OCI-M1 (cell line): ENCODE measurements around the gene IRGC.

Source experiments
- DNase-seq: peaks from one replicate; lab custom pipeline; 2025; lab: John Stamatoyannopoulos, UW

Gene IRGC

DNA sequence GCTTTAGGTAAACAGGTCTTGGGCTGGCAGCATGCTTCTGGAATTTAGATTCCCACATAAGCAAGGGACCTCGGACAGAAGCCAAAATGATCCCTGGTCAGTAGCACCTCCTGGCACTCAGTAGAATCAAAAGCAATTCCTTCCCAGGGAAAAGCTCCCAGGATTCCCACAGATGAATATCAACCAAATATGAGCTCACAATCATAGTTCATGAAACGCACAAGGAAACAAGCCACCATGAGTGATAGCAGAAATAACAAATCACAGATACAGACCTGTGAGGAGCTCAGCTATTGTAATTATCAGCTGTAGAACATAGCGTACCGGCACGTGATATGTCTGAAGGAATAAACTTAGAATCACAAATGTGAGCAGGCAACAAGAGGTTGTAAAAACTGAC, 24.1 kb upstream of the IRGC start:
- DNase-seq: no peak

DNA sequence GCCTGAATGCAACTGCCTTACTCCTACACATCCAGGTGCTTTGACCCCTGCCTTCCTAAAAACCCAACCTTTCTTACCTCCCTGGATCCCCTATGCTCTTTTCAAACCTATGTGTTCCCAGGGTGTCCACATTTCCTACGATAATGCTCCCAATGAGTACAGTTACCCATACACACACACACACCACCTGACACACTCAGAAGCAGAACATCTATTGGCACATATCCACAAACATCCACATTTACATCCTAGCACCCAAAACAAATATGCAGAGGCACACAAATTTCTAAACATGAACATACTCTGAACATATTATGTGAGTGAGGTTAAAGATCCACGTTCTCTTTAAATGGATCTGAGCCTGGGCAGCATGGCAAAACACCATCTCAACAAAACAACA, 23.5 kb upstream of the IRGC start:
- DNase-seq: no peak

DNA sequence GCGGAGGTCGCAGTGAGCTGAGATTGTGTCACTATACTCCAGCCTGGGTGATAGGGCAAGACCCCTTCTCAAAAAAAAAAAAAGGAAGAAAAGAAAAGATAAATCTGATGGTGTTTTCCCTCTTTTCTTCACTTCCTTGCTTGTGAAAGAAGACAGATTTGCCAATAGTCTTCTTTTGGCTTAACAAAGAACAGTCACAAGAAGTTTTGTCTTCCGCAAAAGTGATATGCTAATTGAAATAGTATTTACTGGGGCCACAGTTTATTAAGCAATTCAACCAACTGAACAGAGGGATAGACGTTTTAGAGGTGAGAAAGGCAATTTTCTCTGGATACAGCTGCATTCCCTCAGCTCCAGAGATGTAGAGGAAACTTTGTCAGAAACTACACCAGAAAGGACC, 23.0 kb upstream of the IRGC start:
- no peak for DNase-seq

DNA sequence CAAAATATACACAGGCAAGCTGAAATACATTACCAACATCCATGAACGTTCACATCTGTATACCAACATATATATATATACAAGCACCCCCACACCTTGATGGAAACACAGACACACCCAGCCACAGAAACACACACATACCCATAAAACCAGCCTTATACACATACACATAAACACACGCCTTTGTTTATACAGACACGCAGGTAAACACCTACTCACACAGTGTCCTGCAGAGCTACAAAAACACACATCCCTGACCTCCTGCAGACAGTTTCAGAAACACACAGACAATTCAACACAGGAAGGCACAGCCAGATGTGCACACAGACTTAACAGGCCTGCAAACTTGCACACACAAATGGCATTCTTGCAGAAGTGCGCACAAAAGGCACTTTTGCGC, 21.3 kb upstream of the IRGC start:
- no peak for DNase-seq

DNA sequence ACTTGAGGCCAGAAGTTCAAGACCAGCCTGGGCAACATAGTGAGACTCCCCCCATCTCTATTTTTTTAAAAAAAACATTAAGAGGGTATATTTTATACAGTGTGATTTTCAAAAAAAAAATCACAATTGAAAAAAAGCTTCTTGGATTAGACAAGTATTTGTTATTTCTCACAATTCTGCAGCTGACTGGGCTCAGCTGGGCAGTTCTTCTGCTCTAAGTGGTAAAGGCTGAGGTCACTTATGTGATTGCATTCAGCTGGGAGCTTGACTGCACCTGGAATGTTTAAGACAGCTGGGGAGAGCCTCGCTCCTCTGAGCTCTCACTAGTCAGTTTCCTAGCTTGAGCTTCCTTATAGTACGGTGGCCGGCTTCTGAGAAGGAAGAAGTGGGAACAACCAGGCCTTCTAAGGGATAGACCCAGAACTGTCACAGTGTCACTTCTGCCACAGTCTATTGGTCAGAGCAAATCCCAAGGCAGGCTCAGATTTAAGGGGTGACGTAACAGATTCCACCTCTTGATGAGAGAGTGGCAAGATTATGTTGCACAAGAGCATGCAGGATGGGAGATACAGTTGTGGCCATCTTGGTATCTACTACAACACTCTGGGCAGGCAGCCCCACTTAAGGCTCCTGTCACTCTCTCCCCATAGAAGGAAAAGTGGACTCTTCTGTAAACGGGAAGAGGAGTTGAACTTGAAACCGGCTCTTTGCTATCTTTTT, 19.7 kb upstream of the IRGC start:
- DNase-seq: peak; percentile 79

DNA sequence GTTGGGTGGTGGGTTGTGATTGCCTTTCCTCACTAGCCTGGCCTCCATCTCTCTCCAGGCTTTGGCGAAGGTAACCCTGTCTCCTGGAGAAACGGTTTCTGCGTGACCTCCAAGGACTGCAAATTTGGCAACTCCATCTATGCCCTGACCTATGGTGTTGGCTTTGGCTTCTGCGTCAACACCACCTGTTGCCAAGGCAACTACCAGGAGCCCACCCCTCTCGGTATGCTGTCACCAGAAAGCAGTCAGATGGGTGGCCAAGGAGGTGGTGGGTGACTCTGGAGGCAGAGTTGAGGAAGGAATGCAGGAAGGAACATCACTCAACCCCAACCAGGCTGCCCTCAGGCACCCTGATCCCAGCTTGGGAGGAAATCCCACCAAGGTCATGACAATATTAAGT, 18.6 kb upstream of the IRGC start:
- DNase-seq: no peak

DNA sequence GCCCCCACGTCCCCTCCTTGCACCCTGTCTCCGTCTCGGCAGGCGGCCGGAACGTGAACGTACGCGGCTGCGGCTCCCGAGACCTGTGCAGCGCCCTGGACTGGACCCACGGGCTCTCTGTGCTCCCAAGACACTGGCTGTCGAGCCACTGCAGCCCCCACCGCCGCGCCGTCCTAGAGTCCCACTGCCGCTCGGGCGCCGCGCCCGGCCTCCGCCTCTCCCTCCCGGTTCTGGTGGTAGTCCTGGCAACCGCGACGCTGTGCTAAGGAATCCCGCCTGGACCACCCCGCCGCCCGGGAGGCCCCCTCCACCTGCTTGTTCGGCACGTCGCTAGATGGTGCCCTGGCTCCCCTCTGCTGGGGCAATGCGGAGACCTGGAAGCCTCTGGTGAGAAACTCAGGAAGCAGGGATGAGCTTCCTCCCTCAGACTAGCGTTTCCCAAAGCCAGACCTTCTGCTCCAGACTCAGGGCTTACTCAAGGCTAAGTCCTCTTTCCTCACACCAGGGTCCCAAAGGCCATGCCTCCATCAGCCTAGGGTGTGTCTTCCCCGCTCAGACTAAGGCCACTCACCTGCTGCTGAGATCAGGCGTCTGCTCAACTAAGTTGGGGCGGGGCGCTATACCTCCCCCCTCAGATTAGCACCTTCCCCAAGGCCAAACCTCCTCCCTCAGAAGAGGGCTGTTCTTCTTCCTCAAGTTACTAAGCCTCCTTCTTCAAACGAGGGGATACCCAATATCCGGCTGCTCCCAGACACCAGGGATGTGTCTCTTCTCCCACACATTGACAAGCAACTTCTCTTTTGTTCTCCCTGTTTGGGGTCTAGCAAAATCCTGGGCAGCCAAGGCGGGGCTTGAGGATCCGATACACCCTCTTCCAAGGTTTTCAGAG, 16.1 kb upstream of the IRGC start:
- DNase-seq: no peak

DNA sequence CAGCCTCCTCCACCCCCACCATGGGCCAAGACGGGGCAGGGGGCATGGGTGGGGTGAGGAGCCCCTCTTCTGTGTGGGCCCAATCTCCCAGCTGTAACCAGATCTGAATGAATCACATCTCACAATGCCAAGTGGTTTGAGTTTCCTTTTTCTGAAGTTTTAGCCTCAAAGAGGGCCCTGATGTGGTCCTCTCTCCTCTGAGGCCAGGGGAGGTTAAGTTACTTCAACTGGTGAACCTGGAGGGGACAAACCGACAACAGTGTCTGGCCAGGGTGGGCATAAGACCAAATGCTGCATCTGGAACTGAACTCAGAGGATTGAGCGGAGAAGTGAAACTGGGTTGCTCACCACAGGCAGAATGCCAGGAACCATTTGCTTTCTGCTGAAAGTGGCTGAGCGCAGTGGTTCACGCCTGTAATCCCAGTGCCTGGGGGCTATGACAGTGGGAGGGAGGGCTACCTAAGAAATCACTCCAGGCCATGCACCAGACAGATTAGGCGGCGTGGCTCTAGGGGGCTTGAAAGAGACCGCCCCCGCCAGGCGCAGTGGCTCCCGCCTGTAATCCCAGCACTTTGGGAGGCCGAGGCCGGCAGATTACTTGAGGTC, 15.4 kb upstream of the IRGC start:
- DNase-seq: peak; percentile 30

DNA sequence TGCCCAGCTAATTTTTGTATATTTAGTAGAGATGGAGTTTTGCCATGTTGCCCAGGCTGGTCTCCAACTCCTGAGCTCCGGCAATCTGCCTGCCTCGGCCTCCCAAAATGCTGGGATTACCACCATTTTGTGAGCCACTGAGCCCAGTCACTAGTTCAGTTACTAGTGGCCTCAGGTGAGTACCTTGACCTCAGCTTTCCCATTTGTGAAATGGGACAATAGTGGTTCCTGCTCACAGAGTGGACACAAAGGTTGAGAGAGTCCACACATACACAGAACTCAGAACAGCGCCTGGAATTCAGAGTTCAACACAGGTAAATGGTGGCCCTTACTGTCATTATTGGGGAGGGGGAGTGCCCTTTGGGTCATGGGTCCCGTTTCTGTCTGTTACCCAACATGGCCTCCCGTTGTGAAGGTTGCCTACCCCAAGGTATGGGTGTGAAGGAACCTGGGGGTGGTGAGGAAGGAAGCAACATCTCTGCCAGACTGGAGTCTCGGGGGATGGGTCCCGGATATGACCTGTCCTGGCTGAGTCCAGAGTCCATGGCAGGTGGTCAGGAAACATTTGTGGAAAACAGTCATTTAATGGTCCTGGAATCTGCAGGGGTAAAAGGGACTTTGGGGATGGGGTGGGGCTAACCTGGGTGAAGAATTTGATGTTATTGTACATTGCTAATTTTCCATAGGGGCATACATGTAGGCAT, 11.7 kb upstream of the IRGC start:
- no peak for DNase-seq

DNA sequence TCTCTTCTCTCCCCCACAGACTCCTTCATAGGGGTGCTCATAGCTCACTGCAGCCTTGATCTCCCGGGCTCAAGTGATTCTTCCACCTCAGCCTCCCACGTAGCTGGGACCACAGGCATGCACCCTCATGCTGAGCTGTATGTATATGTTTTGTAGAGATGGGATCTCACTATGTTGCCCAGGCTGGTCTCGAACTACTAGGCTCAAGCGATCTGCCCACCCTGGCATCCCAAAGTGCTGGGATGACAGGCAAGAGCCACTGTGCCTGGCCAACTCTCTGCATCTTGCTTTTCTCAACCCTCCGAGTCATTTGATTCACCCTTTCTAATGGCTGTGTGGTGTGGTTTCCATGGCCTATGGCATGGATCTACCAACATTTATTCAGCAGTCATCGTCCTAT, 10.1 kb upstream of the IRGC start:
- no peak for DNase-seq

DNA sequence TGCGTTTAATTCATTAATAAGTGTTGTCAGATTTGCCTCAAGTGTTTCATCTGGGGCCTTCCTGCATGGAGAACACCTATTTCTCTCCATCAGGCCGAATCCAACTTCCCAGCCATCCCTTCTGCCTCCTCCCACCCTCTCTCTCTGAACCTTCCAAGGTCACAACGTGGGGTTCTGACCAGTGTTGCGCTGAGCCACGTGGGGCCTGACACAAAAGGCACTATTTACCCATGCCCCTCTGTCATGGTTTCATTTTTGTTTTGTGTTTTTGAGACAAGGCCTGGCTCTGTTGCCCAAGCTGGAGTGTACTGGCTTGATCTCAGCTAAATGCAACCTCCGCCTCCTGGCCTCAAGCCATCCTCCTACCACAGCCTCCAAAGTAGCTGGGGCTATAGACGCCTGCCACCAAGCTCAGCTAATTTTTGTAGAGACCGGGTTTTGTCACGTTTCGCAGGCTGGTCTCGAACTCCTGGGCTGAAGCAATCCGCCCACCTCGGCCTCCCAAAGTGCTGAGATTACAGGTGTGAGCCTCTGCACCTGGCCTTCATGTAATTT, 8.6 kb upstream of the IRGC start:
- no peak for DNase-seq

DNA sequence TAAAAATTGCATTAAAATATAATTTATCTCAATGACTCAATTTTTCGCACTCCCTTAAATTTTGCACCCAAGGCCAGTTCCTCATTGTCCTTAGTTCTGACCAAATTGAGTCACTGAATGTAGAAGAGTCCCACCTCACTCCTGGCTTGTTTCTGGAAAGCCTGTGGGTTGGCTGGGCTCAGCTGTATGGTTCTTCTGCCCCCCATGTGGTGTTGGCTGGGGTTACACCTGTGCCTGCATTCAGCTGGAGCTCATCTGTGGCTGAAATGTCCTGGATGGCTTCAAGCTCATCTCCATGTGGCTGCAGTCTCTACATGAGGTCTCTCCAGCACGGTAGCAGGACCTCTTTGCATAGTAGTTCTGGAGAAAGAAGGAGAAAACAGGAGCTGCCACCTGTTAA, 7.2 kb upstream of the IRGC start:
- DNase-seq: no peak

DNA sequence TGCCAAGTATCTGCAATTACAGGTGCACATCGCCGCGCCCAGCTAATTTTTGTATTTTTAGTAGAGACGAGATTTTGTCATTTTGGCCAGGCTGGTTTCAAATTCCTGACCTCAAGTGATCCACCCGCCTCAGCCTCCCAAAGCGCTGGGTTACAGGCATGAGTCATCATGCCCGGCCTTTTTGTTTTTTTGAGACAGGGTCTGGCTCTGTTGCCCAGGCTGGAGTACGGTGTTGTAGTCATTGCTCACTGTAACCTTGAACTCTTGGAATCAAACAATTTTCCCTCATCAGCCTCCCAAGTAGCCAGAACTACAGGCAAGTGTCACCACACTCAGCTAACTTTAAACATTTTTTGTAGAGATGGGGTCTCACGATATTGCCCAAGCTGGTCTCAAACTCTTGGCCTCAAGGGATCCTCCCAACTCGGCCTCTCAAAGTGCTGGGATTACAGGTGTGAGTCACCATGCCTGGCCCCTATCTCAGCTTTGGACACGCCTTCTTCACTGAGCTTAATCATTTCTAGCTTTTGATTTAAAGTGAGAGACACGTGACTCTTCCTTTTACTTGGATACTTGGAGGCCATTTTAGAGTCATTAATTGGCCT, 4.0 kb upstream of the IRGC start:
- DNase-seq: no peak

DNA sequence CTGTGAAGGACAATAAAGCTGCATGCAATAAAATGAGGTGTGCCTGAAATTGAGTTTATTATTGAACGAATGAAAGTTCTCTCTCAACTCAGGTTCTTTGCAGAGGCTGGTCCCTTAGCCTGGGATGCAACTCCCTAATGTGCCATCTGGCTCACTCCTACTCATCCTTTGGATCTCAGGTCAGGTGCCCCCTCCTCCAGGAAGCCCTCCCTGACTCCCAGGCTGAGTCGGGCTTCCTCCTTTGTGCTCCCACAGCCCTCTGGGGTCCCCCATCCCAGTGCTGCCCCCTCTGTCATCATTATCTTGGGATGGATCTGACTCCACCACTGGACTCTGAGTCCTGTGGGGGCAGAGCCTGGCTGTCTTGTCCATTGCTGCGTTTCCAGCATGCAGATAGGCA, 2.7 kb upstream of the IRGC start:
- no peak for DNase-seq

DNA sequence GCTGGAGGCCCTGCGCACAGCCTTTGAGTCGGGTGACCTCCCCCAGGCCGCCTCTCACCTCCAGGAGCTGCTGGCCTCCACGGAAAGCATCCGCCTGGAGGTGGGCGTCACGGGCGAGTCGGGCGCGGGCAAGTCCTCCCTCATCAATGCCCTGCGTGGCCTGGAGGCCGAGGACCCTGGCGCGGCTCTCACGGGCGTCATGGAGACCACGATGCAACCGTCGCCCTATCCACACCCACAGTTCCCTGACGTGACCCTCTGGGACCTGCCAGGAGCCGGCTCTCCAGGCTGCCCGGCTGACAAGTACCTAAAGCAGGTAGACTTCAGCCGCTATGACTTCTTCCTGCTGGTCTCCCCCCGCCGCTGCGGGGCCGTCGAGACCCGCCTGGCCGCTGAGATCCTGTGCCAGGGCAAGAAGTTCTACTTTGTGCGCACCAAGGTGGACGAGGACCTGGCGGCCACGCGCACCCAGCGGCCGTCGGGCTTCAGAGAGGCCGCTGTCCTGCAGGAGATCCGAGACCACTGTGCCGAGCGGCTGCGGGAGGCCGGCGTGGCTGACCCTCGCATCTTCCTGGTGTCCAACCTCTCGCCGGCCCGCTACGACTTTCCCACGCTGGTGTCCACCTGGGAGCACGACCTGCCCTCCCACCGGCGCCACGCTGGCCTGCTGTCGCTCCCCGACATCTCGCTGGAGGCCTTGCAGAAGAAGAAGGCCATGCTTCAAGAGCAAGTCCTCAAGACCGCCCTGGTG, 2.9 kb downstream of the IRGC start:
- DNase-seq: no peak

DNA sequence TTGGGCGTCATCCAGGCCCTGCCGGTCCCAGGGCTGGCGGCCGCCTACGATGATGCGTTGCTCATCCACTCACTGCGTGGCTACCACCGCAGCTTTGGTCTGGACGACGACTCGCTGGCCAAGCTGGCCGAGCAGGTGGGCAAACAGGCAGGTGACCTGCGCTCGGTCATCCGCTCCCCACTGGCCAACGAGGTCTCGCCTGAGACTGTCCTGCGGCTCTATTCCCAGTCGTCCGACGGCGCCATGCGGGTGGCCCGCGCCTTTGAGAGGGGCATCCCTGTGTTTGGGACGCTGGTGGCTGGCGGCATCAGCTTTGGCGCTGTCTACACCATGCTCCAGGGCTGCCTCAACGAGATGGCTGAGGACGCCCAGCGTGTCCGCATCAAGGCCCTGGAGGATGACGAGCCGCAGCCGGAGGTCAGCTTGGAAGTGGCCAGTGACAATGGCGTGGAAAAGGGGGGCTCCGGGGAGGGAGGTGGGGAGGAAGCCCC, 3.5 kb downstream of the IRGC start:
- DNase-seq: no peak

DNA sequence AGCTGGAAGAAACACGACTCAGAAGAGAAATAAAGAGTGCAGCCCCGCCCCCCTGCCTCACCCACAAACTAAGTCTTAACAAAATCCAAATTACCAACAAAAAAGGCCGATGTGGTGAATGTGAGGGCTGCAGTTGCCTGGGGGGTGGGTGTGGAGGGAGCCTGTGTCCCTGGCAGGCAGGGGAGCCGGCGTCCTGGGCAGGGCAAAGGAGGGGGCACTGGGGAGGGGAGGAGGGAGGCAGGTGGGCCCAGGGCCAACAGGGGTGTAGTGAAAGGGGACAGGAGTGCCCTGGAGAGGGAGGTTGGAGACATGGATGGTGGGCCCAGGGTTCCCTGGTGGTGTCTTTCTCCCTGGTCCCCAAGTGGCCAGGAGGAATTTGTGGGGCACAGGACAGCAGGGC, 4.0 kb downstream of the IRGC start:
- DNase-seq: no peak

DNA sequence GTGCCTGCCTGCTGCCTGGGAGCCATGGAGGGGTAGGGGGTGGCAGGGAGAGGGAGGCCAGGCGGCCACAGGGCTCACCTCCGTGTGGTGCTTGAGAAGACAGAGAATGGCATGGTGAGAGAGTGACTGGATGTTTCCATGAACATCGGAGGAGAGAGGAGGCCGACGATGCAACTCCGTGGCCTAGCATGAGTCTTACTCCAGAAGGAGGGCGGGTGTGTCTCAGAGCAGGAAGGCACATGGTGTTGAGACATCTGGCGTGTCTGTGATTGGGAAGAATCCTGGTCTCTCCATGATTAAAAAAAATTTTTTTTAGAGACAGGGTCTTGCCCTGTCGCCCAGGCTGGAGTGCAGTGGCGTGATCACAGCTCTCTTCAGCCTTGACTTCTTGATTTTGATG, 5.1 kb downstream of the IRGC start:
- no peak for DNase-seq

DNA sequence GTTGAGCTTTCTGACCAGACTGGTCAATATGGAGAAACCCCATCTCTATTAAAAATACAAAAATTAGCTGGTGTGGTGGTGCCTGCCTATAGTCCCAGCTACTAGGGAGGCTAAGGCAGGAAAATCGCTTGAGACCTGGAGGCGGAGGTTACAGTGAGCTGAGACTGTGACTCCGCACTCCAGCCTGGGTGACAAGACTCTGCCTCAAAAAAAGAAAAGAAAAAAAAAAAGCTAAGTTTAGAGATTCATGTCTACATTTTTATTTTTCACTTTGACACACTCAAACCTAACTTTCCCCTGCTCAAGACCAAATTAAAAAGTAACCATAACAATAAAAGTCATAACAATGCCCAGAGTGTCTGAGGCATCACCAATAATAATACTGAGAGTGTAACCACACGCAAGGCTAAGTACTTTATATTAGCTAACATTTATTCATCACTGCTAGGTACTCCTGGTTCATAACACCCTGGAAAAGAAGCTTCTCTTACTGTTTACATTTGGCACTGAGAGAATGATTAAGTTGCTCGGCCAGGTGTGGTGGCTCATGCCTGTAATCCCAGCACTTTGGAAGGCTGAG, 5.7 kb downstream of the IRGC start:
- DNase-seq: no peak

DNA sequence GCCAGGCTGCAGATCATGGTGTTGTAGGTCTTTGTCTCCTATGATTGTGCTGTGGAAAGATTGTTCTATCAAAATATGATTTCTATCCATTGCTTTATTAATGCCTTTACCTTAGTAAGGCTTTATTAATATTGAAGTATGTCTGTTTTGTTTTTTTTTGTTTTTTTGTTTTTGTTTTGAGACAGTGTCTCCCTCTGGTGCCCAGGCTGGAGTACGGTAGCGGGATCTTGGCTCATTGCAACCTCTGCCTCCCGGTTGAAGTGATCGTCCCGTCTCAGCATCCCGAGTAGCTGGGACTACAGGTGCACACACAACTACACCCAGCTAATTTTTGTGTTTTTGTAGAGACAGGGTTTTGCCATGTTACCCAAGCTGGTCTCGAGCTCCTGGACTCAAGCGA, 7.7 kb downstream of the IRGC start:
- peak; percentile 18 for DNase-seq

DNA sequence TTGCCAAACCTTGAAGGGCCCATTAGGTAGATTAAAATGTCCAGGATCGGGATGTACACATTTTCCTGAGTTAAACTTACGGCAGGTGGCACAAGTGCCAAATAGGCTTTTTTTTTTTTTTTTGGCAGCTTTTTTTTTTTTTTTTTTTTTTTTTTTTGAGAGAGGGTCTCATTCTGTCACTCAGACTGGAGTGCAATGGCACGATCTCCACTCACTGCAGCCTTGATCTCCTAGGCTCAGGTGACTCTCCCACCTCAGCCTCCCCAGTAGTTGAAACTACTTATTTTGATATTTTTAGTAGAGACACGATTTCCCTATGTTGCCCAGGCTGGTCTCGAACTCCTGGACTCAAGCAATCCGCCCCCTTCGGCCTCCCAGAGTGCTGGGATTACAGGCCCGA, 9.0 kb downstream of the IRGC start:
- no peak for DNase-seq
